ENCODE data around the gene SLC4A11.
"Not testable (repeated sequence)": the region's sequence is repeated elsewhere in the genome, so short reads cannot be mapped to it uniquely, and the experiment has no call there.

The SLC4A11 gene

DNA sequence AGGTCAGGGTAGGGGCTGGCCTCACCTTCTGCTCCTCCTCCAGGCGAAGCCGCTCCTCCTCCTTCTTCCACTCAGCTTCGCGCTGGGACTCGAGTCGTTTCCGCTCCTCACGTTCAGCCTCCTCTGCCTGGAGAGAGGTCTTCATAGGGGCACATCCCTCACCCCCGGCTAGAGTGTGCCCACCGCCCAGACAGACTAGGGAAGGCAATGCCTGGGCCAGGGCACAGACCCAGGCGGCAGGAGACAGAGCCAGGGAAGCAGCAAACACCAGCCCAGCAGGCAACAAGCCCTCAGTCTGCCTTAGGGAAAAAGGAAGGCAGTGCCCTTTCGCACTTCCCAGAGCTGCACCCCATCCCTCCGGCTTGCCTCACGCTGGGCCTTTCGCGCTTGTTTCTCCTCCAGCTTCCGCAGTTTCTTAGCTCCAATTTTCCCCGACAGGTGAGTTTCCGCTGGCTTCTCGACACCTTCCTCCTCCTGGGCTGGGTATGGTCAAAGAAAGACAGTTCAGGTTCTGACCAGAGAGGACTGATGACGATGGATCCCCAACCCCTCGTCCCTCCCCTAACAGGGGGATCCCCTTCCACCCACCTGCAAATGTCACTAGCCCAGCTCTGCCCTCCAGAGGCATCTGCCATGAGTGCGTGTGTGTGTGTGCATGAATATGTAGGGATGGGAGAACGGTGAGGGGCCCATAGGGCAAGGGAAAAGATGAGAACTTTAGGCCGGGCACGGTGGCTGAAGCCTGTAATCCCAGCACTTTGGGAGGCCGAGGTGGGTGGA, 38.8 kb downstream of the SLC4A11 start:
- DNase-seq: no peak

DNA sequence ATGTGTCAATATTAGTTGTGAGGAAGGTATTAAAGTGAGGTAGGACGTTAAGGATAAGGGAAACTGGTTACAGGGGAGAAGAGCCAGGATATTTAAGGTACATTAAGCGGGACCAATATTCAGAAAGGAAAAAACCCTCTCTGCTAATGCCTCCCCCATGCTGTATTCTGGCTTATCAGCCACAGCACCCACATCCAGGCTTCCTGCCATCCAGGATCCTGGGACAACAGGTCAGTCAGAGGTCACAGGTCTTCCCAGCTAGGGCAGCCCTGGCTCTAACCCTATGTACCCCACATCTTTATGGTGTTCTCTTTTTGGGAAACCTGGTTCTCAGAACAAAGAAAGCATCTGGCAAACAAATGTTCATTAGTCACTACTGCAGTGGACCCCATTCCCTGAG, 39.8 kb downstream of the SLC4A11 start:
- no peak for DNase-seq

DNA sequence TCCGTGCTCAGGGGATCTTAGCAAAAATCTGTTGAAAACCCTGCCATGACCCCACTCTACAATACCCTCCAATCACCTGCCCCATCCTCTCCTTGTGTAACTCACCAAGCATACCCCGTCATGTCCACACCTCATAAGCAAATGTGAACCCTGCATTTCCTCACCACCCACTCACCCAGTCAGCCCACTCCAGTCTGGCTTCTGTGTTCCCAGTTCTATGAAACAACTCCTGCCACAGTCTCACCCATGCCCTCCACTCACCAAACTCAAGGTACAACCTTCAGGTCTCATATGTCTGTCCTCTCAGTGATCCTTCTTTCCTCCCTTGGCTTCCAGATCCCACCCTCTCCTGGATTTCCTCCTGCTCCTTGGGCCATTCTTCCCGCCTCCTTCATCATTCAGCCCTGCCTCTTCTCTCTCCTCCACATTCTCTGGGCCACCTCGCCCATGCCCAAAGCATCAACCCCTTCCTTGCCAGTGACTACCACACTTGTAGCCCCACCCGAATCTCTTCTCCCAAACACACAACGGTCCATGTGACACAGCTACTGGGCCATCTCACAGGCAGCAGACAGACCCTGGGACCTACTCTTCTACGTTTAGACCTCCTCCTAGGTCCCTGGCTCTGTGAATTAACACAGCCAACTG, 43.3 kb downstream of the SLC4A11 start:
- no peak for DNase-seq

DNA sequence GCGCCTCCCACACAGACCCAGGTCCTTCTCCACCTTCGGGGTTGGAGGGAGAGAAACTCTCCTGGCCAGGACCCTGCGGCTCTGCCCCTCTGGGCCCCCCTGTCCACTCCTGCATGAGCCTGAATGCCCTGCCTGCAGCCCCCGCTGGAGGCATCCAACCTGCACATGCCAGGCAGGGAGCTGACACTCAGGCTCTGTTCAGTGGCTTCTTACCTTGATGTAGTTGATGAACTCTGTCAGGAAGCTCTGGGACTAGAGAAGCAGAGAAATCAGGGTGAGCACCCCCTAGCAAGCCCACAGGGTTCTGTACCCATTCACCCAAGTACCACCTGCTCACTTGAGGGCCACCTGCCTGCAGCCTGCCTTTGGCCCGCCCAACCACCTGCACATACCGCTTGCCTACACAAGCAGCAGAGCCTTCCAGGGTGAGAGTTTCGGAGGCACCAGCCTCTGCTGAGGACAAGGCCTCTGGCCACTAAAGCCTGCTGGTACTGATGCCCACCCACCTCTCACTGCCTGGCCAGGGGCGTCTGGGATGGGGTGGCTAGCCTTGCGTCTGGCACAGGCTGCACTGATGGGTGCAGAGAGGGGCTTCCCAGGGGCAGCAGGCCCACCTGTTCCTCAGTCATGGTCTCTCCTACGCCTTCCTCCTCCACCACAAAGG, 44.2 kb downstream of the SLC4A11 start:
- no peak for DNase-seq

DNA sequence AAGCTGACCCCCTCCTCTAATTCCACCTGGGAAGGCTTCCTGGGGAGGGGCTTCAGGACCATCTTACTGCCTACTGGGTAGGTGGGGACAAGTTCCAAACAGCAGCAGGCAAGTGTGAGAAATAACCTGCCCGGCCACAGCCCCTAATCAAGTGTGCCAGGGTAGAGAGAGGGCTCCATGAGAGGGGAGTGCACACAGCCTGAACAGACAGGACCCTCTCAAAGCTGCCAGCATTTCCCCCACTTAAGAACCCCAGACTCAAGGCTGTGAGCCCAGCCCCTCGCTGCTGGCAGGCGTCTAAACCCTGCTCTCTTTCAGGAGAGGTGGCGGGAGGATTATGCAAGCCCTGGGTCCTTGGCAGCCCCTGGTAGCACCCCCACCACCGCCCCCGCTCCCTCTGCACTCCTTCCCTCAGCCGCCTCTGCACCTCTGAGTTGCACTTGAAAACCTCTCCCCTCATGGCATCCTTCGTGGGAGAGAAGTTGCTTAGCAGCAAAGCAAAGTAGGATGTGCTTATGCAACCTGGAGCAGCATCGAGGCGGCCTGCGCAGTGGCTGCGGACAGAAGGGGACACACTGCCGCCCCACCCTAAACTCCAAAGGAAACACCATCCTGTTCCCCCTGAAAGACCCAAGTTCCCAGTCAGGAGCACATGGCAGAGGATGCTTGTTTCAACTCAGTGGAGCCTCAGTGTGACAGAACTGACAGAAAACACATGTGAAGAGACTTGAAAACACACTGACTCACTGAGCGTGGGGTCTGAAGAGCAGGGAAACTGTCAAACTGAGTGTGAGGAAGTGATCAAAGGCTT, 45.0 kb downstream of the SLC4A11 start:
- no peak for DNase-seq

DNA sequence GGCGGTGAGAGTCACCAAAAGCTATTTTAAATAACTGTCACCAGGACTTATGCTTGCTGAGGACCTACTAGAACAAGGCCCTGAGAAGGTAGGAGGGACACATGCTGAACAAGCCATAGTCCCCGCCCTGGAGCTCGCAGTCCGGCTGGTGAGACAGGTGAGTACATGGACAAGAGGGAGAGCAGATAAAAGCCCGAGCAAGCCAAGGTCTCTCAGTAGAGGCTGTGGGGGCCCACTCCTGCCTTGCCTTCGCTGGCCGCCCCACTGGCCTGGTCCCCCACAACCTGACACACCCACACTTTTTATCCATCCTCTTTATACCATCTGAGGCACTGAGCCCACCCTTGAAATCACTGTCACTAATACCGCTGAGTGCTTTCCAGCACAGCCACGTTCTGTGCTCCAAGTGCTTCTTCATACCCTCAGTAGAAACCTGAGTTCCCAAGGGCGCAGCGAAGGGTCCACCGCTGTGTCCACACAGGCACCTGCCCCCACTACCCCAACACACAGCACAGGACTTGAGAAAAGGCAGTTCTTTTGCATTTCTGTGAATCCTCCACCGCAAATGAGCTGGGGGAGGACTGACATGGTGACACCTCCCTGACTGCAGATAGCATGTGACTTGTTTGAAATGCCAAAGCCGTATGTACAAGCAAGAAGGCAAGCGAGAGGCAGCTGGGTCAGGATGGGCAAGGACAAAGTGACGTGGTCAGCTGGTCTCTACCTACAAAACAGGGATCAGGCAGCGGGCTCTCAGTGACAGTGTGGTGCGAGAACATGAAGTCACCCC, 46.6 kb downstream of the SLC4A11 start:
- DNase-seq: no peak

DNA sequence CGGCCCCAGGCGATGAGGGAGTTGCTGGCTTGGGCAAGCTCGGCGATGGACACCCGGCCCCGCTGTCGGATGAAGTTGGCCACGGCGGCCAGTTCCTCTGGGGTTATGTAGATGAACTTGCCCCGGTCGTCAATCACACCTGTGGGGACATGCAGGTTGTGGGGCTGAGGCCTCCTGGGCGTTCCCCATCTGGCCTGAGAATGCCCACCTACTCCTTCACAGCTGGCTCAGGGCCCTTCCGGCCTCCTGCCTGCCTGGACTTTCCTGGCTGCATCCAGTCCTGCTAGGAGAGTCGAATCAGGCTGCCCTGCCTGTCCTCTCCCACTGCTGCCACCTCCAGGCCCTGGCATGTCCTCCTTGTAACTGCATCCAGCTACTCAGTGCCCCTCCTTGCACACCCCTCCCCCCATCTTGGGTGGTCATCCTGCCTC, 48.3 kb downstream of the SLC4A11 start:
- no peak for DNase-seq

DNA sequence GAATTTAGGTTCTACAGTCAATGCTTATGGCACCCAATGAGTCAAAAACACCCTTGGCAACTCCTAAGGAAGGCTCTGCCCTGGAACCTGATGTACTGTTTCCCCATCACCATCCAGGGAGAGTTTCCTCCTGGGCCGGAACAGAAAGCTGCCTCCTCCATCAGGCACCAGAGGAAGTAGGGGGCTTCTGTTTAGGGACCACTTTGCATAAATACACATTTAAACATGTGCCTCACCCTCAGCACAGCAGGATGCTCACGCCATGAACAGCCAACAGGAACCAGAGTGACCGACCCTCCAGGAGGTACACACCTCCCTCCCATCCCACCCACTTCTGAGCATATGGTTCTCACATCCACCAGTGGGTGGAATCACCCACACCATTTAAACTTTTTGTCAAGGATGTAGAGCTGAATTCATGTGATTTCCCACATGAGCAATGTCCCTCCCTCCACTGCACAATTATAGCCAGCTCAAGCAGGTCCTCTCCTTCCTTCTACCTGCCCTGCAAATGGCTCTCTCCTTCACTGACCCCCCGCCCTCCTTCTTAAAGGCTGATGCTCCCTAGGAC, 49.3 kb downstream of the SLC4A11 start:
- no peak for DNase-seq

DNA sequence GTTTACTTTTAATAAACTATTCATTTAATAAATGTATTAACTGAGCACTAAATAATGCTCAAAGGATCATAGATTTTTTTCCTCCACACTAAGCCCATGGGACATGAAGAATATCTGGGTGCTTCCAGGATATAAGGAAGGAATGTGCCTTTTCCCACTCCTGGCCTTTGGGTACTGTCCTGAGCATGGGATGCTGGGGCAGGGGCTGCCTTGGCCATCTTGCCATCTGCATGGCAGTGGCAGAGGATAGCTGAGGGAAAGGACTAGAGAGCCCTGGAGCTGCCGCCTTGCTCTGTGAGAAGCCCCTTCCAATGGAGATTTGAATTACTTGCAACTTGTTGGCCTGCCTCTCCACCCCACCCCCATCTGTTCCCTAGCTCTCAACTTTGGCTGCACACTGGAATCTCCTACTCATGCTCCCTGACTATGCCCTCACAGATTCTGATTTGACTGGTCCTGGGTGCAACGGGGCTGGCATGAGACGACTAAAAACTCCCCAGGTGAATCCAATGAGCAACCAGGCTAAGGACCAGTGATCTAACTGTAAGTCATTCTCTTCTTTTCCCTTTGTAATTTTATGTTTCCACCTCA, 50.1 kb downstream of the SLC4A11 start:
- no peak for DNase-seq

DNA sequence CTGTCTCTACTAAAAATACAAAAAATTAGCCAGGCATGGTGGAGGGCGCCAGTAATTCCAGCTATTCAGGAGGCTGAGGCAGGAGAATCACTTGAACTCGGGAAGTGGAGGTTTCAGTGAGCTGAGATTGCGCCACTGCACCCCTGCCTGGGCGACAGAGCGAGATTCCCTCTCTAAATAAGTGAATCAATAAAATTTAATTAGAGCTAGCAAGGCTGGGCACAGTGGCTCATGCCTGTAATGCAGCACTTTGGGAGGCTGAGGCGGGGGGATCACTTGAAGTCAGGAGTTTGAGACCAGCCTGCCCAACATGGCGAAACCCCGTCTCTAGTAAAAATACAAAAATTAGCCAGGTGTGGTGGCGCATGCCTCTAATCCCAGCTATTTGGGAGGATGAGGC, 51.1 kb downstream of the SLC4A11 start:
- DNase-seq: not testable (repeated sequence)

DNA sequence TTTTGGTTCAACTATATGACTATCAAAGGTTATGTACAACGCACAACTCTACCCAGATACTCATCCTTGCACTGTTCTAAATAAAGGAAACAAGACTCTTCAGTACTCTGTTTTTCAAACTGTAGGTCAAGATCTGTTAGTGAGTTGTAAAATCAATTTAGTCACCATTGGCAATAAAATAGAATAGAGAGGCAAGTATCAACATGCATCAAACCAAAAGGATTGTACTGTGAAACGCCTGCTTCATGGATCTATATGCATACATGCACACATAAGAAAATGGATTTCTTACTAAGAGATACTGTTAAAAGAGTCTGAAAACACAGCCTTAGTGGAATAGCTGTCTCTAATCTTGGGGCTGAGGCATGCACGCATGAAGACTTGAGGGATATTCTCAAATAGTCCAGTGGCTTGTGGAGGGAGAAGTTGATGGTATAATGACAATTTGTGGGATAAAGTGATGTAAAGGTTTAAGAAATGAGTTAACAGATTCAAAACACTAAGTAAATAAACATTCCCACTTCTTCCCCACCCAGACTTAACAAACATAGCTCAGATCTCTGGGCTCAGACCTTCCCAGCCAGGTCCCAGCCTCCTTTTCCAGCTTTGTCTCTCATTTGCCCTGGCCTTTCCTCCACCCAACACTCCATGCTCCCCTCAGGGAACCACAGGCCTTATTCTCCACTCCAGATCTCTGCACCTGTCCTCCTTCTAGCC, 54.9 kb downstream of the SLC4A11 start:
- no peak for DNase-seq

DNA sequence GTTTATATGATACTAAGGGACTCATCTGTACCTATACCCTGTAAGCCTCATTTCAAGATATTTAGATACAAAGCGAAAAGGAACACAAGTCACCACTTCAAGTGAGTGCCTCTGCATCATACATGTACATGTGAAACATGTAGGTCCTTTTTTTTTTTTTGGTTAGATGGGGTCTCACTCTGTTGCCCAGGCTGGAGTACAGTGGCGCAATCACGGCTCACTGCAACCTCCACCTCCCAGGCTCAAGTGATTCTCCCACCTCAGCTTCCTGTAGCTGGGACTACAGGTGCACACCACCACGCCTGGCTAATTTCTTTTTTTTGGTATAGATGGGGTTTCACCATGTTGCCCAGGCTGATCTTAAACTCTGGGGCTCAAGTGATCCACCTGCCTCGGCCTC, 56.6 kb downstream of the SLC4A11 start:
- DNase-seq: not testable (repeated sequence)

DNA sequence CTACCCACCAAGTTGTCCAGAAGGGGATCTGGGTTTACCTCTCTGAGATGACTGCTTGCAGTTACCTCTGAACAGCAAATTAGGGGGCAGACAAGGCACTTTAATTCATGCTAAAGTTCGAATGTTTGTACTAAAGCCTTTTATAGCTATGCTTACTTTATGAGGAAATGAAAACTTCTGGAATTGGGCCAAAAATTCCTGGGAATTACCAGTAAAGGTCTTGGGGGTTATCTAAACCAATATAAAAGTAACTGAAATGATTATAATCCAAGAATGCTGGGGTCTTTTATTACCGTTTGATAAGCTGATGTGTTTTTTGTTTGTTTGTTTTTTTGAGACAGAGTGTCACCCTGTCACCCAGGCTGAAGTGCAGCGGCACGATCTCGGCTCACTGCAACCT, 57.7 kb downstream of the SLC4A11 start:
- DNase-seq: no peak

DNA sequence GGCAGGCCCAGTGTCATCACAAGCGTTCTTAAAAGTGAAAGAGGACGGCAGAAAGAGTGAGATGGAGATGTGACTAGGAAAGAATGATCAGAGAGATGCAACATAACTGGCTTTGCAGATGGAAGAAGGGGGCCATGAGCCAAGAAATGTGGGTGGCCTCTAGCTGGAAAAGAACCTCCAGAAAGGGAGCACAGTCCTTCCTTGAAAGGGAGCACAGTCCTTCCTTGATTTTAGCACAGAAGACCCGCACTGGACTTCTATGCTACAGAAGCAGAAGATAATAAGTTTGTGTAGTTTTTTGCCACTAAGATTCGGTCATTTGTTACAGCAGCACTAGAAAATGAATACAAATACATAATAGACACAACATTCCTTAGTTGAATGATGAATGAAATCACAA, 58.7 kb downstream of the SLC4A11 start:
- DNase-seq: no peak

DNA sequence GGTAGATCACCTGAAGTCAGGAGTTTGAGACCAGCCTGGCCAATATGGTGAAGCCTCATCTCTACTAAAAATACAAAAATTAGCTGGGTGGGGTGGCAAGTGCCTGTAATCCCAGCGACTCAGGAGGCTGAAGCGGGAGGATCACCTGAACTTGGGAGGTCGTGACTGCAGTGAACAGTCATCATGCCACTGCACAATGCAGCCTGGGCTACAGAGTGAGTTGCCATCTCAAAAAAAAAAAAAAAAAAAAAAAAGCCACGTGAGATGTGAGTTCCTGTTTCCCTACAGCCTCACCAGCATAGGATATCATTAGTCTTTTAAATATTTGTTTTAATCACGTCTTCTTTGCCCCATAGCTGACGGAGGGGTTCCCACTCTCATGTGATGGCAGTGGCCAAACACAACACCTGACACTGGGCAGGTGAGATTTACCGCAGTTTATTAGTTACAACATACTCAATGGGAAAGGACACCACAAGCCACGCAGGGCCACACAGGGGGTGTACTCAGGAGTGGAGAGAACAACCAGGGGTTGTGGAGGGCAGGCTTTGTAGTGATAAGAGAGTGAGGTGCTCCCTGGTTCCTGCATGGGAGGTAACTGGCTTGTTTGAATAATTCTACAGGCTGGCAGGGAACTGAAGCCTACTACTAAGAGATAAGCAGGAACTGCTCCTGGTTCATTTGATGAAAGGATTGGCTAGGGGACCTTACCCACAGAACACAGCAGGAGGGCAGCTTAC, 61.1 kb downstream of the SLC4A11 start:
- DNase-seq: no peak

Data from left hindlimb (tissue), 1 donor.